Activated CD4-positive, alpha-beta memory T cell treated with anti-CD3 and anti-CD28 coated beads for 36 hours (primary cell): ENCODE measurements around the gene ZSCAN18. TPM values are rescaled to one million over a fixed set of nuclear protein-coding genes. Genes with fewer than 3 reads are reported as not detected.

ENCODE experiments used
- CTCF ChIA-PET: fragments of 350-600 bp; sonication (Branson Sonifier 250); formaldehyde crosslinking; loops from one replicate; lab custom pipeline; 2021; ENCODE audit warnings: antibody characterized with exemption, inconsistent platforms; lab: Charles Lee
- POLR2A ChIA-PET: fragments of 350-600 bp; sonication (Branson Sonifier 250); formaldehyde crosslinking; loops from one replicate; lab custom pipeline; 2021; ENCODE audit warnings: antibody characterized with exemption; lab: Charles Lee
- DNase-seq: peaks from one replicate; pipeline ENCODE4 v3.0.0-alpha.2; 2020
- H3K27ac Mint-ChIP-seq: one replicate; pipeline ENCODE4 v1.8.0; 2021; ENCODE audit warnings: mixed read lengths
- H3K27me3 Mint-ChIP-seq: one replicate; pipeline ENCODE4 v1.8.0; 2021; ENCODE audit warnings: mixed read lengths
- H3K36me3 Mint-ChIP-seq: one replicate; pipeline ENCODE4 v1.8.0; 2021; ENCODE audit warnings: mixed read lengths
- H3K4me1 Mint-ChIP-seq: one replicate; pipeline ENCODE4 v1.8.0; 2021; ENCODE audit warnings: low read depth, mixed read lengths
- H3K4me3 Mint-ChIP-seq: one replicate; pipeline ENCODE4 v1.8.0; 2021; ENCODE audit warnings: mild to moderate bottlenecking, mixed read lengths
- H3K9me3 Mint-ChIP-seq: one replicate; pipeline ENCODE4 v1.8.0; 2021; ENCODE audit warnings: mixed read lengths
- intact Hi-C: fragments of 100-400 bp; cut with micrococcal nuclease; formaldehyde crosslinking; loops from one replicate; pipeline ENCODE4 v1.15.1; 2023
- total RNA-seq, 2 experiments: library from RNA; stranded (reverse); gene quantifications; one replicate each; pipeline ENCODE4 v1.2.3, GENCODE V29; 2021

The ZSCAN18 gene
- total RNA-seq, 2 experiments from 2014 or later = 13.8 to 15.7 TPM

DNA sequence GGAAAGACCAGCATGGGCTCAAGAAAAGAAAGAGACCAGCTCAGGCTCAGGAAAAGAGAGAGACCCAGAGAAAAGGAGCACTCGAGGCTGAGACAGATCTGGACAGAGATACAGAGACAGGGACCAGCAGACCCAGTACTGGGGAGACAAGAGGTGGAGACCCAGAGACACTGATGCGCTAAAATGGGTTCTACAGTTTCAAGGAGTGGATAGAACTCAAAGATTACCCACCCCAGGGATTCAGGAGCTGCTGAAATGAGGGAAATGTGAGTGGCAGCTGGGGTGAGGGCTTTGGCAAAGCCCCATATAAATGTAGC lies 609 bp upstream of the ZSCAN18 start:
- CTCF ChIA-PET = no interaction called here

DNA sequence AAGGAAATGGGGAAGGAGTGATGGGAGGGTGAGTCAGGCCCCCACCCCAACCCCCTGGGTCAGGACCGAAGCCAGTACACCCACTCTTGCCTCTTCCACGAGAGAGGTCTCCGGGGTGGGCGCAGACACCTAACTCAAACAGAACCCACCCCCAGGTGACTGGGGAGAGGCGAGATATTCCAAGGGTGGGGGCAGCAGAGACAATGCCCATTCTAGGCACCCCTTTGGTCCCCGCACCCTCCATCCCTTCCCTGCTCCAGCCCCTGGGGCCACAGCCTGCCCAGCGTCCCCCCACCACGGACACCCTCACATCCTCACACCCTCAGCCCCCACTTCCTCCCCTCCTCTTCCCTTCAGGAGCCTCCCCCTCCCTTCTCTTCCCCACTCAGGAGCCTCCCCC lies 682 bp downstream of the ZSCAN18 start:
- H3K36me3 Mint-ChIP-seq = peaks cover 26% of the 10 kb centered on the region
- intact Hi-C loops = no loop called here
- H3K4me1 Mint-ChIP-seq = peaks cover 11% of the 10 kb centered on the region
- DNase-seq = no peak
- H3K4me3 Mint-ChIP-seq = peak overlapping the region; percentile 57
- CTCF ChIA-PET = no interaction called here
- POLR2A ChIA-PET = no interaction called here
- H3K9me3 Mint-ChIP-seq = peaks cover 41% of the 10 kb centered on the region
- H3K27ac Mint-ChIP-seq = no peak overlapping the region
- no peaks in the 10 kb centered on the region for H3K27me3 Mint-ChIP-seq

More for the DNA sequence above, 609 bp upstream of the ZSCAN18 start:
- Mint-ChIP-seq H3K36me3 (peaks cover 29% of the 10 kb centered on the region), H3K27ac (peak overlapping the region; percentile 92), H3K27me3 (no peaks in the 10 kb centered on the region), H3K4me1 (peaks cover 11% of the 10 kb centered on the region), H3K9me3 (peaks cover 43% of the 10 kb centered on the region), H3K4me3 (peak overlapping the region; percentile 77)
- DNase-seq = no peak
- intact Hi-C loops = loop anchor here (2.0 kb wide), 2 partner anchors 56 to 96 kb away; partner anchors contain the start of gene ZNF606
- POLR2A ChIA-PET = no interaction called here

DNA sequence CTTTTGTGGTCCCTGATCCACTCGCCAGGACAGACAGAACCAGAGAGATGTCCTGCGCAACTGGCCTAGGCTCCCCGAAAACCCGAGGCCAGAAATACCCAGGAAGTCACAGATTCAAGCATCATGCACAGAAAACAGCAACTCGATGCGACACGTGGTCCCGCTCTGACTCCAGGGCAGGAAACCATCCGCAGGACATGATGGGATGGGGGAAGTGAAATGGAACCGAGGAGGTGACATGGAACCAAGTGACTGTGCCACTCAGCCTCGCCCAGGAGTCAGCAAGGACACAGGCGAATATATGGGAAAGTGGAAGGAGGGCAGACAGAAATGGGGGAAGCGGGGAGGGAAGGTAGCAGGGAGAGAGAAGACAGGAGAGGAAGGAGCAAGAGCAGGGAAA lies 1.1 kb downstream of the ZSCAN18 start:
- POLR2A ChIA-PET = no interaction called here
- intact Hi-C loops = no loop called here

GRCh38 chr19:58095328-58095727 lies 2.7 kb downstream of the ZSCAN18 start:
- POLR2A ChIA-PET = no interaction called here
- peaks cover 48% of the 10 kb centered on the region for H3K9me3 Mint-ChIP-seq
- intact Hi-C loops = no loop called here
- no peak for DNase-seq
- H3K4me3 Mint-ChIP-seq = no peak overlapping the region
- H3K27me3 Mint-ChIP-seq = no peaks in the 10 kb centered on the region
- H3K4me1 Mint-ChIP-seq = peaks cover 11% of the 10 kb centered on the region
- no peak overlapping the region for H3K27ac Mint-ChIP-seq
- CTCF ChIA-PET = no interaction called here
- H3K36me3 Mint-ChIP-seq = peaks cover 30% of the 10 kb centered on the region

More for the DNA sequence above, 1.1 kb downstream of the ZSCAN18 start:
- Mint-ChIP-seq H3K4me1 (peaks cover 11% of the 10 kb centered on the region), H3K9me3 (peaks cover 42% of the 10 kb centered on the region), H3K27me3 (no peaks in the 10 kb centered on the region), H3K36me3 (peaks cover 27% of the 10 kb centered on the region), H3K27ac (peak overlapping the region; percentile 13), H3K4me3 (peak overlapping the region; percentile 57)
- CTCF ChIA-PET = no interaction called here
- no peak for DNase-seq

DNA sequence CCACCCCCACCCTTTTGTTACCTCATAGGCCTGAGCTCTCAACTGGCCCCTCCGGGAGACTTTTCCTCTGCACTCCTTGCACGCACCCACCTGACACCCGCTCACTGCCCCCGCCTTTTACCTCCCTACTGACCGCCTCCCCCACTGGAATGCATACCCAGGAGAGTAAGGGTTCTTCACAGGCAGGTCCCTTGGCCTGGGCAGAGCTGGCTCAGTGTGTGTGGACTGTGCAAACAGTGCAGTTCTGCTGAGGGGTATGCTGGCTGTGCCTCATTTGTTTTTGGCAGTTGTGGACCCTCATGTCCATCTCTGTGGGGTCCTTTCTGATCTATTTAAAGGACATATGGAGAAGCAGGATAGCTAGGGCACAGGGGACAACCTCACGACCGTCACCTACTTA lies 5.0 kb downstream of the ZSCAN18 start:
- Mint-ChIP-seq H3K27me3 (no peaks in the 10 kb centered on the region), H3K4me3 (no peak overlapping the region), H3K36me3 (peaks cover 27% of the 10 kb centered on the region), H3K27ac (no peak overlapping the region), H3K9me3 (peaks cover 52% of the 10 kb centered on the region), H3K4me1 (peaks cover 5% of the 10 kb centered on the region)
- intact Hi-C loops = no loop called here
- CTCF ChIA-PET = no interaction called here
- POLR2A ChIA-PET = no interaction called here
- DNase-seq = no peak

- intact Hi-C loops = no loop called here
- Mint-ChIP-seq H3K36me3 (peaks cover 31% of the 10 kb centered on the region), H3K4me1 (no peaks in the 10 kb centered on the region), H3K27ac (no peak overlapping the region), H3K4me3 (no peak overlapping the region), H3K9me3 (peaks cover 49% of the 10 kb centered on the region), H3K27me3 (no peaks in the 10 kb centered on the region)
- CTCF ChIA-PET = no interaction called here
- DNase-seq = no peak
- POLR2A ChIA-PET = no interaction called here
These were observed 6.6 kb downstream of the ZSCAN18 start for GRCh38 chr19:58091251-58091995.

DNA sequence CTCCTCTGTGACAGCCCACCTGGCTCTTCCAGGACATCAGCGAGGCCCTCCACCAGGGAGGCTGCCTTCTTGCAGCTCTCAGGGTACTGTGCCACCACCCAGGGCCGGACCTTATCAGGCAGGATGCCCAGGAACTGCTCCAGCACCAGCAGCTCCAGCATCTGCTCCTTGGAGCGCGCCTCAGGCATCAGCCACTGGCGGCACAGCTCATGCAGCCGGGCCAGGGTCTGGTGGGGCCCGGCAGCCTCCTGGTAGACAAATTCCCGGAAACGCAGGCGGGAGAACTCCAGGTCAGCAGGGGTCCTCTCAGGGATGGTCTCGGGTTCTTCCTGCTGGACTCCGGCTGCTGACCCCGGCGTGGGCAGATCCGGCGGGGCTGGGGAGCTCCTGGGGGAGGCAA lies 8.2 kb downstream of the ZSCAN18 start:
- DNase-seq = no peak
- intact Hi-C loops = no loop called here
- POLR2A ChIA-PET = no interaction called here
- Mint-ChIP-seq H3K4me3 (no peak overlapping the region), H3K27ac (no peak overlapping the region), H3K9me3 (peaks cover 41% of the 10 kb centered on the region), H3K36me3 (peaks cover 32% of the 10 kb centered on the region), H3K4me1 (no peaks in the 10 kb centered on the region), H3K27me3 (no peaks in the 10 kb centered on the region)
- CTCF ChIA-PET = no interaction called here

DNA sequence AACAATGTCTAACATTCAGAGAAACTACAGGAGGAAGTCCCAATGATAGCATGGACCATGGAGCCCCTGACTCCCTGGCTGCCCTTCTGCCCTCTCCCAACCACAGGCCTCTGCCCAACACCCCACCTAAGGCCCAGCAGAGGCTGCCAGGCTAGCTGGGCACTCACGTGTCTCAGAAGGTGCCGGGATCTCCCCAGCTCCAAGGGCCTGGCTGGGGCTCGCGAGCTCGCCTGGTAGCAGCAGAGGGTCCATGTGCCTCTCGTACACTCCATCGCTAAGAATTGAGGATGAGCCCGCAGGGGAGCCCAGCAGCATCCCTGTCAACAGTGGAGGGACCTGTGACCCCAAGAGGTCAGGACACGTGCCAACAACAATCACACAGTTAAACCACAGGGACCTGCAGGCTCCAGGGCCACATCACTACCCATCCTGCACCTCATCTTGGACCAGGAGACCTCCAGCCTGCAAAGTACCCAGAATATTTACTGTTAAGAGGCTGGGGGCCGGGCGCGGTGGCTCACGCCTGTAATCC lies 9.4 kb downstream of the ZSCAN18 start:
- ChIA-PET CTCF (no interaction called here), POLR2A (no interaction called here)
- Mint-ChIP-seq H3K27me3 (no peaks in the 10 kb centered on the region), H3K27ac (no peak overlapping the region), H3K9me3 (peaks cover 41% of the 10 kb centered on the region), H3K4me3 (no peak overlapping the region), H3K4me1 (no peaks in the 10 kb centered on the region), H3K36me3 (peaks cover 34% of the 10 kb centered on the region)
- DNase-seq = no peak
- intact Hi-C loops = no loop called here

DNA sequence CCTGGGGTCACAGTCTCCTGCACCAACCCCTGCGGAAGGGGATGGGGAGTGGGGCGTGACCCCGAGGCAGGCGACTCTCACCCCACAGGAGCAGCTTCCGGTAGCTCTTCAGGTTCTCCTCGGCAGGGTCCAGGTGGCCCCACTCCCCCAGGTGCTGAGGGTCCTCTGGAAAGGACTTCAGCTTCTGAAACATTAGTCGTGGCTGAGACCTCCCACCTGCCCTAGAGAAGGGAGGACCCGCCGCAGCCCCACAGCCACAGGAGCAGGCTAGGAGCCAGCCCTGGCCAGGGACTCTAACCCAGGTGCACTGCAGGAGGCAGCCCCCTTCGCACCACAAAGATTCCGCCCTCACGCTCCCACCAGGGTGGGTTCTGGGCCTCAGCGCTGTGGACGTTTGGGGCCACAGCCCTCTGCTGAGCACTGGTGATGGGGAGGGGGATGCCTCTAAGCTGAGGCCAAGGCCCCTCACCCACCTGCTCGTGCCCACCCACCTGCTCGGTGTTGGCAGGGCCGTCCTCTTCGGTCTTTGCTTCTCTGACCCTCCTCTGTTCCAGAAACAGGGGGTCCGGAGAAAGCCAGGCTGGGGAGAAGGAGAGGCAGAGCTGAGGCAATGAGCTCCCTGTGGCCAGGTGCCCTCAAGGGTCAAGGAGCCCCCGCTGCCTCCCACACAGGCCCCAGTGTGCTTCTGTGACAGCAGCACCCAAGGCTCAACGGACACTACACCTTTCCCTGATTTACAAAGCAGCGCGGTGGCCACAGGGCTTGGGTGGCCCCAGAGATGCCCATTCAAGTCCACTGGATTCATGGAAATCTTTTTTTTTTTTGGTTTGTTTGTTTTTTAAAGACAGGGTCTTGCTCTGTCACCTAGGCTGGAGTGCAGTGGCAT lies 11.0 kb downstream of the ZSCAN18 start:
- H3K27me3 Mint-ChIP-seq = no peaks in the 10 kb centered on the region
- no peaks in the 10 kb centered on the region for H3K4me1 Mint-ChIP-seq
- intact Hi-C loops = no loop called here
- DNase-seq = no peak
- ChIA-PET POLR2A (interaction anchor here (1.3 kb wide), 1 partner anchor 18 kb away, joined by 3 read pairs; no protein-coding TSS in a partner anchor), CTCF (no interaction called here)
- H3K9me3 Mint-ChIP-seq = peaks cover 41% of the 10 kb centered on the region
- H3K36me3 Mint-ChIP-seq = peaks cover 34% of the 10 kb centered on the region
- no peak overlapping the region for H3K27ac Mint-ChIP-seq
- no peak overlapping the region for H3K4me3 Mint-ChIP-seq

DNA sequence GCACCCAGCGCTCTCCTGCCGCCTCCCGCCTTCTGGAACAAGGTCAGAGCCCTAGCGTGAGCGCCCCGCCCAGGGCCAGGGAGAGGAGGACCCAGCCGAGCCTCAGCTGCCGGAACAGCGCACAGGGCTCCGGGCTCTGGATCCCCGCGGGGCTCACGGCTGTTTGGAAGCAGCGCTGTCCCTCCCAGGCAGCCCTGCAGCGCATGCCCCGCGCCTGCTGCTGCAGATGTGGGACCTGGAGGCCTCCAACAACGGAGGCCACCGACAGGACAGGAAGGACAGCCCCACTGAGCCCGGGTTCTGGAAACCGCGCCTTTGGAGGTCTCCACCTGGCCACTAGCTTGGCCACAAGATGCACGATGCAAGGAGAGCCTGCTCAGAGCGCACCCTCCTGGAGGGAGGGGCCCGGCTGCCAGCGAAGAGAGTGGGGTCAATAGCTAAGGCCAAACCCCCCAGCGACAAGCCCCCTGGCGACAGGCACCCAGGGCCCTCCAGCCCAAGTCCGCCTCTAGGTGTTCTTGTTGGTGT lies 12.6 kb downstream of the ZSCAN18 start:
- POLR2A ChIA-PET = interaction anchor here (1.3 kb wide), 1 partner anchor 20 kb away, joined by 3 read pairs; no protein-coding TSS in a partner anchor
- intact Hi-C loops = no loop called here
- Mint-ChIP-seq H3K27me3 (no peaks in the 10 kb centered on the region), H3K36me3 (peaks cover 33% of the 10 kb centered on the region), H3K9me3 (peaks cover 50% of the 10 kb centered on the region), H3K27ac (no peak overlapping the region), H3K4me3 (no peak overlapping the region), H3K4me1 (no peaks in the 10 kb centered on the region)
- no peak for DNase-seq
- CTCF ChIA-PET = no interaction called here

DNA sequence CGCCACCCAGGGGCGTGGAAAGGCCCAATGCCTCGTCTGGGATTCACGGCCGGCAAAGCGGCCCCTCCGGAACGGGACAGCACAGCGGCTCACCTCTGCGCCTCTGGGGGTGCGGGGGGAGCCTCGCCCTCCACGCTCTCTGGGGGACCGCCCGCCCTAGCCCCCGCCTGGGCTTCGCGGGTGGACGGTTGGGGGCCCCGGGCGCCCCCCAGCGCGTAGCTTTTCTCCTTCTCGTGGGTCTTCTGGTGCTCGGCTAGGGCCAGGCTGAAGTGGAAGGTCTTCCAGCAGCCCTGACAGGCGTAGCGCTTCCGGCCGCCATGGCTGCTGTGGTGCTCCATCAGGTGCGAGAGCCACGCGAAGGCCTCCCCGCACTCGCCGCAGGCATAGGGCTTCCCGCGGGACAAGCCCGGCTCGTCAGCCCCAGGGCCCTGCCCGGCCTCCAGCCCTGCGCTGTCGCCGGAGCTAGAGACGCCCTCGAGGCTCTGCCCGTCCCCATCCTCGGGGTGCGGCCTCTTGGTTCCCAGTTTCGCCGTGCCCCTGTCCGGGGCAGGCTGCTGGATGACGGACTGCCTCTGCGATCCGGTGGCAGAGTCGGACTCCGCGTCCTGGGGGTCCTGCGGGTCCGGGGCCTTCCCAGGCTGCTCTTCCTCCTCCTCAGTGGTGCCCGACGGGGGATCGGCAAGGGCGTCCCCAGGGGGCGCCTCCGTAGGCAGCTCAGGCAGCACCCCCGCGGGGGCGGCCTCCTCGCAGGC lies 13.3 kb downstream of the ZSCAN18 start:
- Mint-ChIP-seq H3K4me1 (no peaks in the 10 kb centered on the region), H3K27me3 (no peaks in the 10 kb centered on the region), H3K4me3 (no peak overlapping the region), H3K36me3 (peaks cover 37% of the 10 kb centered on the region), H3K27ac (no peak overlapping the region), H3K9me3 (peaks cover 48% of the 10 kb centered on the region)
- CTCF ChIA-PET = no interaction called here
- POLR2A ChIA-PET = no interaction called here
- intact Hi-C loops = no loop called here
- no peak for DNase-seq
